ENCODE results near the gene OR5H6.

OR5H6 gene

GRCh38 chr3:98269846-98270245 is 5.8 kb downstream of the OR5H6 start:
- TF ChIP-seq LEF1 (IDR thresholded peaks at IDR 0.05; ENCODE audit: borderline replicate concordance) (no peak), FOXM1 (IDR thresholded peaks at IDR 0.05; ENCODE audit: borderline replicate concordance) (no peak), SP1 (IDR thresholded peaks at IDR 0.05) (no peak), BHLHE40 (IDR thresholded peaks at IDR 0.05; ENCODE audit: borderline replicate concordance) (no peak), FOXK2 (IDR thresholded peaks at IDR 0.05) (no peak), TARDBP (IDR thresholded peaks at IDR 0.05) (no peak), ARNT (IDR thresholded peaks at IDR 0.05) (no peak), CTBP1 (IDR thresholded peaks at IDR 0.05; ENCODE audit: borderline replicate concordance) (no peak), NFRKB (IDR thresholded peaks at IDR 0.05) (no peak), FOXA1 (IDR thresholded peaks at IDR 0.05) (no peak), SUZ12 (IDR thresholded peaks at IDR 0.05) (no peak), ELF4 (IDR thresholded peaks at IDR 0.05) (no peak), ZNF384 (IDR thresholded peaks at IDR 0.05) (no peak), PKNOX1 (IDR thresholded peaks at IDR 0.05) (no peak), L3MBTL2 (conservative IDR thresholded peaks at IDR 0.05) (no peak), HDGF (IDR thresholded peaks at IDR 0.05; ENCODE audit: borderline replicate concordance) (no peak)
- DNase-seq (ENCODE audit: extremely low spot score), result no peak
- CTCF ChIA-PET, result interaction anchor here (0.6 kb wide), 1 partner anchor 60 kb away, joined by 3 read pairs; no protein-coding TSS in a partner anchor
- POLR2A ChIA-PET, result no interaction called here

GRCh38 chr3:98272126-98272525 is 8.1 kb downstream of the OR5H6 start:
- no peak for DNase-seq (ENCODE audit: extremely low spot score)
- ChIA-PET POLR2A (no interaction called here), CTCF (no interaction called here)
- no peak for TF ChIP-seq ARNT (IDR thresholded peaks at IDR 0.05)
- no peak for TF ChIP-seq L3MBTL2 (conservative IDR thresholded peaks at IDR 0.05)
- TF ChIP-seq PKNOX1 (IDR thresholded peaks at IDR 0.05), result no peak
- TF ChIP-seq NFRKB (IDR thresholded peaks at IDR 0.05), result no peak
- no peak for TF ChIP-seq FOXA1 (IDR thresholded peaks at IDR 0.05)
- TF ChIP-seq TARDBP (IDR thresholded peaks at IDR 0.05), result no peak
- TF ChIP-seq CTBP1 (IDR thresholded peaks at IDR 0.05; ENCODE audit: borderline replicate concordance), result no peak
- TF ChIP-seq FOXM1 (IDR thresholded peaks at IDR 0.05; ENCODE audit: borderline replicate concordance), result no peak
- no peak for TF ChIP-seq FOXK2 (IDR thresholded peaks at IDR 0.05)
- TF ChIP-seq ZNF384 (IDR thresholded peaks at IDR 0.05), result no peak
- no peak for TF ChIP-seq HDGF (IDR thresholded peaks at IDR 0.05; ENCODE audit: borderline replicate concordance)
- no peak for TF ChIP-seq LEF1 (IDR thresholded peaks at IDR 0.05; ENCODE audit: borderline replicate concordance)

GRCh38 chr3:98274914-98275313 is 10.9 kb downstream of the OR5H6 start:
- DNase-seq (ENCODE audit: extremely low spot score), result no peak
- TF ChIP-seq SP1 (IDR thresholded peaks at IDR 0.05) (no peak), FOXK2 (IDR thresholded peaks at IDR 0.05) (no peak), BHLHE40 (IDR thresholded peaks at IDR 0.05; ENCODE audit: borderline replicate concordance) (no peak), LEF1 (IDR thresholded peaks at IDR 0.05; ENCODE audit: borderline replicate concordance) (no peak), L3MBTL2 (conservative IDR thresholded peaks at IDR 0.05) (no peak), FOXA1 (IDR thresholded peaks at IDR 0.05) (no peak), ARNT (IDR thresholded peaks at IDR 0.05) (no peak), ELF4 (IDR thresholded peaks at IDR 0.05) (no peak), SUZ12 (IDR thresholded peaks at IDR 0.05) (no peak), TARDBP (IDR thresholded peaks at IDR 0.05) (no peak), CTBP1 (IDR thresholded peaks at IDR 0.05; ENCODE audit: borderline replicate concordance) (no peak), HDGF (IDR thresholded peaks at IDR 0.05; ENCODE audit: borderline replicate concordance) (no peak), FOXM1 (IDR thresholded peaks at IDR 0.05; ENCODE audit: borderline replicate concordance) (no peak), PKNOX1 (IDR thresholded peaks at IDR 0.05) (no peak), ZNF384 (IDR thresholded peaks at IDR 0.05) (no peak), NFRKB (IDR thresholded peaks at IDR 0.05) (no peak)
- ChIA-PET CTCF (no interaction called here), POLR2A (no interaction called here)

GRCh38 chr3:98282205-98282604 is 18.2 kb downstream of the OR5H6 start, which contains the start of gene OR5H2:
TSS of gene OR5H2 (plus strand) at chr3:98282505. CDS start at chr3:98282903, 398 bp downstream.
- ChIA-PET CTCF (no interaction called here), POLR2A (no interaction called here)
- DNase-seq (ENCODE audit: extremely low spot score), result no peak
- no peak for TF ChIP-seq TARDBP (IDR thresholded peaks at IDR 0.05)
- no peak for TF ChIP-seq ARNT (IDR thresholded peaks at IDR 0.05)
- no peak for TF ChIP-seq BHLHE40 (IDR thresholded peaks at IDR 0.05; ENCODE audit: borderline replicate concordance)
- no peak for TF ChIP-seq HDGF (IDR thresholded peaks at IDR 0.05; ENCODE audit: borderline replicate concordance)
- TF ChIP-seq FOXM1 (IDR thresholded peaks at IDR 0.05; ENCODE audit: borderline replicate concordance), result no peak
- TF ChIP-seq FOXK2 (IDR thresholded peaks at IDR 0.05), result no peak
- TF ChIP-seq NFRKB (IDR thresholded peaks at IDR 0.05), result no peak
- TF ChIP-seq ZNF384 (IDR thresholded peaks at IDR 0.05), result no peak
- no peak for TF ChIP-seq ELF4 (IDR thresholded peaks at IDR 0.05)

- DNase-seq (ENCODE audit: extremely low spot score), result no peak
- CTCF ChIA-PET, result no interaction called here
- POLR2A ChIA-PET, result no interaction called here
Observed at GRCh38 chr3:98290916-98291315, 26.9 kb downstream of the OR5H6 start.

More at GRCh38 chr3:98290916-98291315, 26.9 kb downstream of the OR5H6 start:
- no peak for TF ChIP-seq NFRKB (IDR thresholded peaks at IDR 0.05)
- TF ChIP-seq LEF1 (IDR thresholded peaks at IDR 0.05; ENCODE audit: borderline replicate concordance), result no peak
- no peak for TF ChIP-seq FOXA1 (IDR thresholded peaks at IDR 0.05)
- no peak for TF ChIP-seq ELF4 (IDR thresholded peaks at IDR 0.05)
- TF ChIP-seq SUZ12 (IDR thresholded peaks at IDR 0.05), result no peak
- TF ChIP-seq SP1 (IDR thresholded peaks at IDR 0.05), result no peak
- no peak for TF ChIP-seq TARDBP (IDR thresholded peaks at IDR 0.05)
- no peak for TF ChIP-seq ZNF384 (IDR thresholded peaks at IDR 0.05)
- no peak for TF ChIP-seq PKNOX1 (IDR thresholded peaks at IDR 0.05)
- no peak for TF ChIP-seq HDGF (IDR thresholded peaks at IDR 0.05; ENCODE audit: borderline replicate concordance)
- TF ChIP-seq FOXM1 (IDR thresholded peaks at IDR 0.05; ENCODE audit: borderline replicate concordance), result no peak
- TF ChIP-seq BHLHE40 (IDR thresholded peaks at IDR 0.05; ENCODE audit: borderline replicate concordance), result no peak
- no peak for TF ChIP-seq ARNT (IDR thresholded peaks at IDR 0.05)
- TF ChIP-seq CTBP1 (IDR thresholded peaks at IDR 0.05; ENCODE audit: borderline replicate concordance), result no peak
- TF ChIP-seq L3MBTL2 (conservative IDR thresholded peaks at IDR 0.05), result no peak
- TF ChIP-seq FOXK2 (IDR thresholded peaks at IDR 0.05), result no peak
